ENCODE results near the gene SLC30A3. TPM values are rescaled to one million over a fixed set of nuclear protein-coding genes. Genes with fewer than 3 reads are reported as not detected.

Gene SLC30A3
- total and polyA plus RNA-seq, 2 of the 13 experiments (the other 11 are each of a cell fraction or from before 2014, with no cell fraction given) = 0.38 to 0.79 TPM

- TF ChIP-seq ZBTB40 (IDR thresholded peaks at IDR 0.05) = no peak
- 0 out of 2 replicates have a peak, but pooled peaks have one; percentile 28 for TF ChIP-seq ZBTB40 (CRISPR knock-in tag; IDR thresholded peaks at IDR 0.05)
- no peak for TF ChIP-seq REPIN1 (CRISPR knock-in tag; IDR thresholded peaks at IDR 0.05; ENCODE audit: borderline replicate concordance, low read depth)
- TF ChIP-seq ZNF512 (CRISPR knock-in tag; IDR thresholded peaks at IDR 0.05) = no peak
- TF ChIP-seq PAX8 (CRISPR knock-in tag; IDR thresholded peaks at IDR 0.05; ENCODE audit: borderline replicate concordance) = no peak
- peak; percentile 69; the same call in 1 of the 2 replicates for TF ChIP-seq UBTF (CRISPR knock-in tag; IDR thresholded peaks at IDR 0.05)
- no peak for TF ChIP-seq SKI (IDR thresholded peaks at IDR 0.05; ENCODE audit: partially characterized antibody)
- 0 out of 2 replicates have a peak, but pooled peaks have one; percentile 30 for TF ChIP-seq ZFP91 (CRISPR knock-in tag; IDR thresholded peaks at IDR 0.05; ENCODE audit: borderline replicate concordance)
- TF ChIP-seq REXO4 (CRISPR knock-in tag; IDR thresholded peaks at IDR 0.05; ENCODE audit: borderline replicate concordance) = no peak
- no peak for TF ChIP-seq KDM4B (CRISPR knock-in tag; IDR thresholded peaks at IDR 0.05)
- TF ChIP-seq GATAD1 (CRISPR knock-in tag; IDR thresholded peaks at IDR 0.05) = no peak
- TF ChIP-seq ZKSCAN5 (CRISPR knock-in tag; IDR thresholded peaks at IDR 0.05) = no peak
- TF ChIP-seq ZNF274 (CRISPR knock-in tag; IDR thresholded peaks at IDR 0.05) = no peak
Observed at GRCh38 chr2:27262379-27263286, at the start of gene SLC30A3 (continued).
